Fibroblast of skin of scalp (primary cell): ENCODE results near the gene SLC38A7.
"Not testable (repeated sequence)": the region's sequence is repeated elsewhere in the genome, so short reads cannot be mapped to it uniquely, and the experiment has no call there.

Experiments
- DNase-seq: peaks from one replicate; pipeline ENCODE4 v3.0.0-alpha.2; 2013

SLC38A7 gene

GRCh38 chr16:58678716-58679115 lies 5.9 kb downstream of the SLC38A7 start:
- no peak for DNase-seq

- DNase-seq: no peak
Measured at GRCh38 chr16:58678269-58678668, 6.3 kb downstream of the SLC38A7 start.

GRCh38 chr16:58670946-58671583 lies 13.5 kb downstream of the SLC38A7 start:
- DNase-seq: no peak

GRCh38 chr16:58670177-58670576 lies 14.4 kb downstream of the SLC38A7 start:
- no peak for DNase-seq

- DNase-seq: no peak
Measured at GRCh38 chr16:58665200-58665599, 19.4 kb downstream of the SLC38A7 start.

GRCh38 chr16:58661199-58661830 lies 23.3 kb downstream of the SLC38A7 start:
- DNase-seq: peak; percentile 87

- DNase-seq: not testable (repeated sequence)
Measured at GRCh38 chr16:58659911-58660310, 24.7 kb downstream of the SLC38A7 start.

- no peak for DNase-seq
Measured at GRCh38 chr16:58658796-58659211, 25.8 kb downstream of the SLC38A7 start.

GRCh38 chr16:58656899-58657298 lies 27.7 kb downstream of the SLC38A7 start:
- DNase-seq: no peak

GRCh38 chr16:58655215-58655596 lies 29.4 kb downstream of the SLC38A7 start:
- no peak for DNase-seq

GRCh38 chr16:58654560-58655214 lies 29.9 kb downstream of the SLC38A7 start:
- no peak for DNase-seq

- no peak for DNase-seq
Measured at GRCh38 chr16:58652741-58653140, 31.8 kb downstream of the SLC38A7 start.

- no peak for DNase-seq
Measured at GRCh38 chr16:58651965-58652348, 32.6 kb downstream of the SLC38A7 start.

GRCh38 chr16:58649707-58650106 lies 34.9 kb downstream of the SLC38A7 start:
- no peak for DNase-seq

GRCh38 chr16:58647107-58647506 lies 37.5 kb downstream of the SLC38A7 start:
- DNase-seq: no peak

- DNase-seq: no peak
Measured at GRCh38 chr16:58644765-58645487, 39.6 kb downstream of the SLC38A7 start.

- DNase-seq: no peak
Measured at GRCh38 chr16:58644108-58644507, 40.5 kb downstream of the SLC38A7 start.

GRCh38 chr16:58640949-58641348 lies 43.6 kb downstream of the SLC38A7 start:
- DNase-seq: no peak

GRCh38 chr16:58639836-58640235 lies 44.7 kb downstream of the SLC38A7 start:
- DNase-seq: no peak

GRCh38 chr16:58639230-58639629 lies 45.3 kb downstream of the SLC38A7 start:
- DNase-seq: no peak

GRCh38 chr16:58638148-58639036 lies 46.2 kb downstream of the SLC38A7 start:
- DNase-seq: peak; percentile 80

- not testable (repeated sequence) for DNase-seq
Measured at GRCh38 chr16:58637021-58637420, 47.5 kb downstream of the SLC38A7 start.
